ENCODE data around the gene PPP1R15B. TPM values are rescaled to one million over a fixed set of nuclear protein-coding genes. Genes with fewer than 3 reads are reported as not detected.

PPP1R15B gene
- total RNA-seq, 1 experiment from 2014 or later = 50.7 TPM

- DNase-seq (no peak), ATAC-seq (no peak)
- CTCF ChIA-PET = interaction anchor here (1.2 to 2.2 kb wide), 3 partner anchors 12 to 96 kb away, joined by 3 to 7 read pairs (median 4); no protein-coding TSS in a partner anchor
- Histone ChIP-seq H3K27ac (ENCODE audit: low read length) (no peak overlapping the region), H3K36me3 (ENCODE audit: low read depth, low read length) (peaks cover 37% of the 10 kb centered on the region), H3K9ac (ENCODE audit: low read length) (peak overlapping the region; percentile 95), H3K79me2 (ENCODE audit: low read length) (peaks cover 66% of the 10 kb centered on the region), H3K27me3 (ENCODE audit: low read length) (no peaks in the 10 kb centered on the region), H4K20me1 (ENCODE audit: low read length) (peaks cover 61% of the 10 kb centered on the region), H2AFZ (ENCODE audit: low read length) (no peak overlapping the region), H3F3A (ENCODE audit: low read length, unreplicated experiment) (peaks cover 6% of the 10 kb centered on the region), H3K9me2 (replicated peaks; ENCODE audit: low read length) (no peaks in the 10 kb centered on the region), H3K9me3 (ENCODE audit: low read length) (no peaks in the 10 kb centered on the region), H3K4me3 (ENCODE audit: low read length) (peak overlapping the region; percentile 80), H3K4me2 (ENCODE audit: low read length) (peak overlapping the region; percentile 85), H3K4me1 (ENCODE audit: insufficient read depth, low read length) (peaks cover 32% of the 10 kb centered on the region)
- TF ChIP-seq EZH2 (IDR thresholded peaks at IDR 0.05; ENCODE audit: low read length, unreplicated experiment) (no peak), EZH2phosphoT487 (IDR thresholded peaks at IDR 0.05; ENCODE audit: borderline replicate concordance, low read length) (no peak), CTCF (conservative IDR thresholded peaks at IDR 0.05; ENCODE audit: low read depth, low read length) (no peak)
- POLR2A ChIA-PET (ENCODE audit: unreplicated experiment) = interaction anchor here (0.6 to 0.9 kb wide), 2 partner anchors 29 to 106 kb away, joined by 3 to 7 read pairs; partner anchors contain the start of gene MDM4
- no TSS peak for BruUV-seq (replicated peaks)
- intact Hi-C loops (cut with micrococcal nuclease) = loop anchor here (5.0 kb wide), 2 partner anchors 92 to 93 kb away; no protein-coding TSS in a partner anchor
Observed at GRCh38 chr1:204409836-204410687, 1.6 kb downstream of the PPP1R15B start.

- Histone ChIP-seq H3F3A (ENCODE audit: low read length, unreplicated experiment) (peaks cover 2% of the 10 kb centered on the region), H3K4me3 (ENCODE audit: low read length) (peak overlapping the region; percentile 80), H3K4me1 (ENCODE audit: insufficient read depth, low read length) (peaks cover 33% of the 10 kb centered on the region), H3K27me3 (ENCODE audit: low read length) (no peaks in the 10 kb centered on the region), H2AFZ (ENCODE audit: low read length) (no peak overlapping the region), H3K36me3 (ENCODE audit: low read depth, low read length) (peaks cover 45% of the 10 kb centered on the region), H3K9me3 (ENCODE audit: low read length) (no peaks in the 10 kb centered on the region), H4K20me1 (ENCODE audit: low read length) (peaks cover 70% of the 10 kb centered on the region), H3K27ac (ENCODE audit: low read length) (no peak overlapping the region), H3K79me2 (ENCODE audit: low read length) (peaks cover 75% of the 10 kb centered on the region), H3K9ac (ENCODE audit: low read length) (peak overlapping the region; percentile 95), H3K4me2 (ENCODE audit: low read length) (peak overlapping the region; percentile 85), H3K9me2 (replicated peaks; ENCODE audit: low read length) (no peaks in the 10 kb centered on the region)
- intact Hi-C loops (cut with micrococcal nuclease) = loop anchor here (5.0 kb wide), 1 partner anchor 92 kb away; no protein-coding TSS in a partner anchor
- BruUV-seq (replicated peaks) = no TSS peak
- POLR2A ChIA-PET (ENCODE audit: unreplicated experiment) = no interaction called here
- ATAC-seq (no peak), DNase-seq (no peak)
- CTCF ChIA-PET = interaction anchor here (1.2 to 2.3 kb wide), 2 partner anchors 11 to 94 kb away, joined by 4 to 9 read pairs; no protein-coding TSS in a partner anchor
- no peak for TF ChIP-seq EZH2phosphoT487 (IDR thresholded peaks at IDR 0.05; ENCODE audit: borderline replicate concordance, low read length)
- TF ChIP-seq CTCF (conservative IDR thresholded peaks at IDR 0.05; ENCODE audit: low read depth, low read length) = no peak
- TF ChIP-seq EZH2 (IDR thresholded peaks at IDR 0.05; ENCODE audit: low read length, unreplicated experiment) = no peak
Observed at GRCh38 chr1:204409123-204409522, 2.5 kb downstream of the PPP1R15B start.

Data from PC-3 (cell line).